HCT116 (cell line): ENCODE measurements around the gene KLHDC4. TPM values are rescaled to one million over a fixed set of nuclear protein-coding genes. Genes with fewer than 3 reads are reported as not detected.

Experiments used
- ATAC-seq: fragments of 200-7000 bp; cut with Tn5 transposase; 2 replicates; pipeline ENCODE4 v1.9.1; 2020; ENCODE audit warnings: mild to moderate bottlenecking, moderate library complexity
- BruUV-seq: library from RNA; stranded (reverse); fragments of 400-500 nt; replicated peaks from 2 replicates; lab custom pipeline; 2021; lab: Mats Ljungman, UMichigan
- CTCF ChIA-PET: fragments of 300-600 bp; sonication (Branson Sonifier 250); formaldehyde crosslinking; loops from one replicate; lab custom pipeline; 2021; ENCODE audit warnings: antibody characterized with exemption; lab: Charles Lee
- POLR2A ChIA-PET: fragments of 300-600, 350-600 bp; sonication (Branson Sonifier 250); formaldehyde crosslinking; loops from one replicate; lab custom pipeline; 2021; ENCODE audit warnings: antibody characterized with exemption; lab: Charles Lee
- RAD21 ChIA-PET, 2 experiments: fragments of 300-600 bp; sonication (Branson Sonifier 250); formaldehyde crosslinking; loops; one replicate each; lab custom pipeline; 2023; ENCODE audit warnings: low total read pairs in 2 of 2; ENCODE audit not compliant: uncharacterized antibody in 2 of 2, unreplicated experiment in 2 of 2, low non-redundant PET in 1 of 2; lab: Charles Lee
- DNase-seq: peaks from one replicate; pipeline ENCODE4 v3.0.0-alpha.2; 2010; ENCODE audit warnings: low read depth, low spot score
- H2AFZ ChIP-seq: fragments of 200-600 bp; shearing (Covaris generic), sonication (generic); 2 replicates; pipeline ENCODE4 v1.6.1; 2017; ENCODE audit warnings: low read depth, mixed run types, mixed read lengths, antibody characterized with exemption, low read length; ENCODE audit not compliant: poor library complexity, severe bottlenecking
- H3K27ac ChIP-seq: 2 replicates; pipeline ENCODE4 v1.5.1; 2012; ENCODE audit warnings: low read depth, low read length
- H3K27me3 ChIP-seq: fragments of 200-600 bp; sonication (generic); 2 replicates; pipeline ENCODE4 v1.6.1; 2016; ENCODE audit warnings: mixed run types, low read length, mixed read lengths; ENCODE audit not compliant: insufficient read depth
- H3K36me3 ChIP-seq, 2 experiments: fragments of 200-500 bp in 1 of 2; fragments of 200-600 bp in 1 of 2; sonication (Bioruptor generic) in 1 of 2; sonication (generic) in 1 of 2; 2 replicates each; pipeline versions ENCODE4 v1.5.1 to v1.6.1; 2014 to 2016; ENCODE audit warnings: low read length in 2 of 2, inconsistent platforms in 1 of 2, mixed read lengths in 1 of 2, mixed run types in 1 of 2; ENCODE audit not compliant: insufficient read depth in 2 of 2, control insufficient read depth in 1 of 2
- H3K4me1 ChIP-seq, 2 experiments: fragments of 200-600 bp in 1 of 2; sonication (generic) in 1 of 2; 2 replicates each; pipeline versions ENCODE4 v1.5.1 to v1.6.1; 2012 to 2017; ENCODE audit warnings: low read length in 2 of 2, inconsistent platforms in 1 of 2, mild to moderate bottlenecking in 1 of 2, mixed read lengths in 1 of 2, mixed run types in 1 of 2, moderate library complexity in 1 of 2; ENCODE audit not compliant: insufficient read depth in 2 of 2, control insufficient read depth in 1 of 2
- H3K4me2 ChIP-seq: fragments of 200-600 bp; sonication (generic); 2 replicates; pipeline ENCODE4 v1.6.1; 2017; ENCODE audit warnings: mixed run types, low read length, mixed read lengths
- H3K4me3 ChIP-seq, 2 experiments: fragments of 200-600 bp in 1 of 2; sonication (generic) in 1 of 2; replicated peaks in 1 of 2; 2 replicates each; pipeline ENCODE4 v1.5.1; 2011 to 2016; ENCODE audit warnings: low read length in 2 of 2, control low read depth in 1 of 2, low read depth in 1 of 2, mild to moderate bottlenecking in 1 of 2, mixed read lengths in 1 of 2, mixed run types in 1 of 2
- H3K79me2 ChIP-seq: fragments of 200-600 bp; sonication (generic); 2 replicates; pipeline ENCODE4 v1.6.1; 2017; ENCODE audit warnings: mild to moderate bottlenecking, mixed run types, low read length, moderate library complexity, mixed read lengths; ENCODE audit not compliant: insufficient read depth
- H3K9ac ChIP-seq: fragments of 200-600 bp; sonication (generic); 2 replicates; pipeline ENCODE4 v1.6.1; 2016; ENCODE audit warnings: low read length, mixed read lengths
- H3K9me2 ChIP-seq: fragments of 200-600 bp; sonication (generic), shearing (Covaris generic); 2 replicates; pipeline ENCODE4 v1.6.1; 2017; ENCODE audit warnings: mixed run types, mild to moderate bottlenecking, moderate library complexity; ENCODE audit not compliant: insufficient read depth
- H3K9me3 ChIP-seq, 2 experiments: fragments of 200-500 bp in 1 of 2; fragments of 200-600 bp in 1 of 2; sonication (Bioruptor generic) in 1 of 2; sonication (generic) in 1 of 2; 2 replicates each; pipeline ENCODE4 v1.6.1; 2014 to 2017; ENCODE audit warnings: low read length in 2 of 2, mixed read lengths in 2 of 2, inconsistent platforms in 1 of 2, low read depth in 1 of 2, mild to moderate bottlenecking in 1 of 2, mixed run types in 1 of 2, moderate library complexity in 1 of 2; ENCODE audit not compliant: control insufficient read depth in 1 of 2, insufficient read depth in 1 of 2
- H4K20me1 ChIP-seq: fragments of 200-600 bp; sonication (generic), shearing (Covaris generic); 2 replicates; pipeline ENCODE4 v1.6.1; 2017; ENCODE audit warnings: mixed run types, mild to moderate bottlenecking, moderate library complexity; ENCODE audit not compliant: insufficient read depth
- CBX3 ChIP-seq: IDR thresholded peaks from 2 replicates; pipeline ENCODE4 v1.6.1; 2012; ENCODE audit warnings: low read depth
- ELF1 ChIP-seq: IDR thresholded peaks from 2 replicates; pipeline ENCODE4 v1.6.1; 2012; ENCODE audit warnings: low read depth, borderline replicate concordance
- JUND ChIP-seq: IDR thresholded peaks from 2 replicates; pipeline ENCODE4 v1.6.1; 2012
- RAD21 ChIP-seq: IDR thresholded peaks from 2 replicates; pipeline ENCODE4 v1.6.1; 2012; ENCODE audit warnings: low read depth, mild to moderate bottlenecking
- SRF ChIP-seq: IDR thresholded peaks from 2 replicates; pipeline ENCODE4 v1.6.1; 2012; ENCODE audit warnings: low read depth
- TCF7L2 ChIP-seq: IDR thresholded peaks from 2 replicates; pipeline ENCODE4 v1.7.0; 2011; ENCODE audit warnings: borderline replicate concordance, inconsistent platforms; ENCODE audit not compliant: insufficient read depth, insufficient read length; ENCODE audit errors: extremely low read depth
- YY1 ChIP-seq: IDR thresholded peaks from 2 replicates; pipeline ENCODE4 v1.6.1; 2011; ENCODE audit warnings: low read length, low read depth, moderate library complexity, mild to moderate bottlenecking; ENCODE audit not compliant: insufficient replicate concordance; ENCODE audit errors: extremely low read depth
- ZFX ChIP-seq: fragments of 450-650 bp; IDR thresholded peaks from 2 replicates; pipeline ENCODE4 v1.6.1; 2017
- ZNF274 ChIP-seq: fragments of 200-500 bp; sonication (Bioruptor generic); IDR thresholded peaks from 2 replicates; pipeline ENCODE4 v1.6.1; 2014; ENCODE audit warnings: mild to moderate bottlenecking, low read depth, low read length, inconsistent platforms
- intact Hi-C: fragments of 100-400 bp; cut with micrococcal nuclease; formaldehyde crosslinking; loops from 2 replicates; pipeline ENCODE4 v1.10.0; 2022
- total RNA-seq: library from RNA; stranded (reverse); gene quantifications from one replicate; pipeline ENCODE4 v1.2.1, GENCODE V29; 2021; ENCODE audit not compliant: unreplicated experiment
- TF ChIP-seq, protein P1 (sequence below): IDR thresholded peaks from 2 replicates; pipeline ENCODE4 v1.6.1; 2012; ENCODE audit warnings: low read depth
- TF ChIP-seq, protein P2 (sequence below), 3 experiments: fragments of 200-600 bp in 1 of 3; sonication (generic) in 1 of 3; IDR thresholded peaks in 2 of 3; conservative IDR thresholded peaks in 1 of 3; 2 replicates each; pipeline ENCODE4 v1.5.1; 2012 to 2017; ENCODE audit warnings: low read depth in 2 of 3, low read length in 2 of 3, antibody characterized with exemption in 1 of 3, borderline replicate concordance in 1 of 3, control low read depth in 1 of 3, mild to moderate bottlenecking in 1 of 3, mixed read lengths in 1 of 3, mixed run types in 1 of 3, moderate library complexity in 1 of 3; ENCODE audit not compliant: insufficient read depth in 1 of 3
- TF ChIP-seq, protein P3 (sequence below): IDR thresholded peaks from 2 replicates; pipeline ENCODE4 v1.6.1; 2012

KLHDC4 gene
- total RNA-seq, 1 experiment from 2014 or later = 107 TPM

DNA sequence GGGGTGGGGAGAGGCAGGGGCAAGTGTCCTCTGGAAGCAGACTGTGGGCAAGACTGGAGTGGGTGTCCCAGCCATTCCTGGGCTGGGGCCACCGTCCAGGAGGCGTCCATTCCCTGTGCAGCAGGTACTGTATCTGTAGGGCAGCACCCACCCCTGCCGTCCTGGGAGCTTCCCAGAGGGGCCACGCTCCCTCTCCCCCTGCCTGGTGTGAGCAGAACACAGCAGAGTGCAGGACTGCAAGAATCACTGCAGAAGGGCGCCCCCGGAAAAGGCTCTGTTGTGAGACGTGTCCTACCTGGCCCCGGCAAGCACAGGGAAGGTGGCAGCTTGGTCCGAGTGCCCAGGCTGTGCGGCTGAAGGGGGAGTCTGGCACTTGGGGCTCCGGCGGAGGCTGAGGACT, 70.3 kb downstream of the KLHDC4 start:
- no peak overlapping the region for H3K4me3 ChIP-seq
- no TSS peak for BruUV-seq
- ATAC-seq (no peak), DNase-seq (no peak)
- intact Hi-C loops = no loop called here
- H3K79me2 ChIP-seq = no peaks in the 10 kb centered on the region
- no peaks in the 10 kb centered on the region for H3K9me2 ChIP-seq
- no peak overlapping the region for H3K9ac ChIP-seq
- peaks cover 7 to 9% of the 10 kb centered on the region in 2 experiments; a peak in 3 of 4 replicates for H3K36me3 ChIP-seq
- H3K27me3 ChIP-seq = no peaks in the 10 kb centered on the region
- no peaks in the 10 kb centered on the region for H4K20me1 ChIP-seq
- no peak for TF ChIP-seq ZNF274
- ChIA-PET POLR2A (no interaction called here), RAD21 (no interaction called here), CTCF (no interaction called here)
- no peak overlapping the region for H3K4me2 ChIP-seq
- no peak overlapping the region for H3K27ac ChIP-seq
- H3K4me1 ChIP-seq = no peaks in the 10 kb centered on the region
- H2AFZ ChIP-seq = no peak overlapping the region
- H3K9me3 ChIP-seq = no peaks in the 10 kb centered on the region

DNA sequence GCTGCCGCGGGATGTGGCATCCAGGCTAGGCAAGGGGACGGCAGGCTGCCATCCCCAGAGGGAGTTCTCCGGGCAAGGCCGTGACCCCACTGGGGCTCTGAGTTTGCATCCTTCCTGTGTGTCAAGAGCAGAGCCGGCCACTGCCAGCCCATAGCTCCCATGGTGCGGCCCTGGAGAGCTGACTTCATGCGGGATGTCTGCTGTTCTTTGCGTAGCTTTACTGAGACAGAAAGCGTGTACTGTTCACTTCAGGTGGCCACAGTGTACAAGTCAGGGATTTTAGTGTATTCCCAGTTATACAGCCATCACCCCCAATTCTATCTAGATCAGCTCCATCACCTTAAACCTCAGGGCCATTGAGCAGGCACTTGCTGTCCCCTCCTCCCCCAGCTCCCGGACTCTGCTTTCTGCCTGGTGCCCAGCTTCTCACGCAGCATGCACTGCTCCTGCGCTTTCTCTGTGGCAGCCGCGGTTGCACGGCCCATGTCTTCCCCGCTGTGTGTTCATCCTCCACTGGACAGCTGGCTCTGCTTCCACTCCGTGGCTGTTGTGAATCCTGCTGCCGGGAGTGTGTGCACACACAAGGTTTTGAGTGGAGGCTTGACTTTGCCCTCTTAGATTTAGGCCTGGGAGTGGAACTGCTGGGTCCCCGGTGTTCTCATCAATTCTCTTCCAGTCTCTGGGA, 71.2 kb downstream of the KLHDC4 start:
- H3K27ac ChIP-seq = no peak overlapping the region
- no peaks in the 10 kb centered on the region for H3K27me3 ChIP-seq
- H3K36me3 ChIP-seq = peaks cover 1 to 7% of the 10 kb centered on the region in 2 experiments; a peak in 3 of 4 replicates
- no peak overlapping the region for H3K9ac ChIP-seq
- CTCF ChIA-PET = no interaction called here
- no peaks in the 10 kb centered on the region for H4K20me1 ChIP-seq
- POLR2A ChIA-PET = no interaction called here
- no peak for TF ChIP-seq JUND
- no peak for TF ChIP-seq YY1
- no peak for TF ChIP-seq ELF1
- no peak for TF ChIP-seq SRF
- no peak for TF ChIP-seq TCF7L2
- no peak for TF ChIP-seq RAD21
- TF ChIP-seq, protein P1, sequence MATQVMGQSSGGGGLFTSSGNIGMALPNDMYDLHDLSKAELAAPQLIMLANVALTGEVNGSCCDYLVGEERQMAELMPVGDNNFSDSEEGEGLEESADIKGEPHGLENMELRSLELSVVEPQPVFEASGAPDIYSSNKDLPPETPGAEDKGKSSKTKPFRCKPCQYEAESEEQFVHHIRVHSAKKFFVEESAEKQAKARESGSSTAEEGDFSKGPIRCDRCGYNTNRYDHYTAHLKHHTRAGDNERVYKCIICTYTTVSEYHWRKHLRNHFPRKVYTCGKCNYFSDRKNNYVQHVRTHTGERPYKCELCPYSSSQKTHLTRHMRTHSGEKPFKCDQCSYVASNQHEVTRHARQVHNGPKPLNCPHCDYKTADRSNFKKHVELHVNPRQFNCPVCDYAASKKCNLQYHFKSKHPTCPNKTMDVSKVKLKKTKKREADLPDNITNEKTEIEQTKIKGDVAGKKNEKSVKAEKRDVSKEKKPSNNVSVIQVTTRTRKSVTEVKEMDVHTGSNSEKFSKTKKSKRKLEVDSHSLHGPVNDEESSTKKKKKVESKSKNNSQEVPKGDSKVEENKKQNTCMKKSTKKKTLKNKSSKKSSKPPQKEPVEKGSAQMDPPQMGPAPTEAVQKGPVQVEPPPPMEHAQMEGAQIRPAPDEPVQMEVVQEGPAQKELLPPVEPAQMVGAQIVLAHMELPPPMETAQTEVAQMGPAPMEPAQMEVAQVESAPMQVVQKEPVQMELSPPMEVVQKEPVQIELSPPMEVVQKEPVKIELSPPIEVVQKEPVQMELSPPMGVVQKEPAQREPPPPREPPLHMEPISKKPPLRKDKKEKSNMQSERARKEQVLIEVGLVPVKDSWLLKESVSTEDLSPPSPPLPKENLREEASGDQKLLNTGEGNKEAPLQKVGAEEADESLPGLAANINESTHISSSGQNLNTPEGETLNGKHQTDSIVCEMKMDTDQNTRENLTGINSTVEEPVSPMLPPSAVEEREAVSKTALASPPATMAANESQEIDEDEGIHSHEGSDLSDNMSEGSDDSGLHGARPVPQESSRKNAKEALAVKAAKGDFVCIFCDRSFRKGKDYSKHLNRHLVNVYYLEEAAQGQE = no peak
- TF ChIP-seq, protein P2, sequence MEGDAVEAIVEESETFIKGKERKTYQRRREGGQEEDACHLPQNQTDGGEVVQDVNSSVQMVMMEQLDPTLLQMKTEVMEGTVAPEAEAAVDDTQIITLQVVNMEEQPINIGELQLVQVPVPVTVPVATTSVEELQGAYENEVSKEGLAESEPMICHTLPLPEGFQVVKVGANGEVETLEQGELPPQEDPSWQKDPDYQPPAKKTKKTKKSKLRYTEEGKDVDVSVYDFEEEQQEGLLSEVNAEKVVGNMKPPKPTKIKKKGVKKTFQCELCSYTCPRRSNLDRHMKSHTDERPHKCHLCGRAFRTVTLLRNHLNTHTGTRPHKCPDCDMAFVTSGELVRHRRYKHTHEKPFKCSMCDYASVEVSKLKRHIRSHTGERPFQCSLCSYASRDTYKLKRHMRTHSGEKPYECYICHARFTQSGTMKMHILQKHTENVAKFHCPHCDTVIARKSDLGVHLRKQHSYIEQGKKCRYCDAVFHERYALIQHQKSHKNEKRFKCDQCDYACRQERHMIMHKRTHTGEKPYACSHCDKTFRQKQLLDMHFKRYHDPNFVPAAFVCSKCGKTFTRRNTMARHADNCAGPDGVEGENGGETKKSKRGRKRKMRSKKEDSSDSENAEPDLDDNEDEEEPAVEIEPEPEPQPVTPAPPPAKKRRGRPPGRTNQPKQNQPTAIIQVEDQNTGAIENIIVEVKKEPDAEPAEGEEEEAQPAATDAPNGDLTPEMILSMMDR (IDR thresholded peaks at IDR 0.05 in 2 of 3, conservative IDR thresholded peaks at IDR 0.05 in 1 of 3; ENCODE audit: borderline replicate concordance in 1 of 3, insufficient read depth in 1 of 3, low read depth in 2 of 3, low read length in 2 of 3) = no peak
- TF ChIP-seq ZFX = no peak
- TF ChIP-seq, protein P3, sequence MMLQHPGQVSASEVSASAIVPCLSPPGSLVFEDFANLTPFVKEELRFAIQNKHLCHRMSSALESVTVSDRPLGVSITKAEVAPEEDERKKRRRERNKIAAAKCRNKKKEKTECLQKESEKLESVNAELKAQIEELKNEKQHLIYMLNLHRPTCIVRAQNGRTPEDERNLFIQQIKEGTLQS = no peak
- no peak for TF ChIP-seq CBX3
- TF ChIP-seq ZNF274 = no peak
- TF ChIP-seq, all 23 proteins: peak for 0
- Histone ChIP-seq H3K4me3 (no peak overlapping the region), H2AFZ (no peak overlapping the region), H3K9me3 (no peaks in the 10 kb centered on the region), H3K4me1 (no peaks in the 10 kb centered on the region), H3K9me2 (no peaks in the 10 kb centered on the region), H3K79me2 (no peaks in the 10 kb centered on the region), H3K4me2 (no peak overlapping the region)
- TSS peak; percentile 10 for BruUV-seq
- no peak for DNase-seq
- intact Hi-C loops = no loop called here
- RAD21 ChIA-PET = interaction anchor here in 1 of 2 experiments (0.5 kb wide), 1 partner anchor 11 kb away, joined by 4 read pairs; no protein-coding TSS in a partner anchor
- ATAC-seq = no peak
